ENCODE data around the gene KCNMA1.

- no peak for TF ChIP-seq CTCF (IDR thresholded peaks at IDR 0.05; ENCODE audit: low read depth, low read length)
- no peak for TF ChIP-seq POLR2A (IDR thresholded peaks at IDR 0.05; ENCODE audit: extremely low read depth, insufficient read length)
- TF ChIP-seq MYC (IDR thresholded peaks at IDR 0.05; ENCODE audit: low read depth, low read length): no peak
Observed at GRCh38 chr10:77116904-77117303, 520.7 kb downstream of the KCNMA1 start.

All from NB4 (cell line).